ENCODE measurements around the gene SAYSD1.
A peak's percentile ranks its signal among the peaks of the same experiment; 100 is the strongest.

The SAYSD1 gene

GRCh38 chr6:39107641-39108040, 7.3 kb downstream of the SAYSD1 start:
- no peak for DNase-seq

DNA sequence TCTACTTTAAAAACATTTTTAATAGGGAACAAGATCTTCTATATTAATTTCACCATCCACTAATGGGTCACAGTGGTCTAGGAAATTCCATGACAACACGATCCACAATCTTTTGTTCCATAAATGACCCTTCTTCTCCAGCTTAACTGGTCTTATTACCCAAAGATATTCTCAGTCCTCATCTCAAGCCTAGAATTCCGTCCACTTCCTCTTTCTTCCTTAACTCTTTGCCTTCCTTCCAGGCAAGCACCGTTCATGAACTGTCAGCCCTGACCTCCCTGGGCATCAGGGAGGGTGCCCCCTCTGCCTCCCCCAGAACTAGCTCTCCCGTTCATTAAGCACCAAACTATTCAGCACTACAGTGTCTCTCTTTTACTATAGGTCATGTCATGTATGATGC, 8.0 kb downstream of the SAYSD1 start:
- DNase-seq: no peak

GRCh38 chr6:39104528-39104927, 10.5 kb downstream of the SAYSD1 start:
- no peak for DNase-seq

DNA sequence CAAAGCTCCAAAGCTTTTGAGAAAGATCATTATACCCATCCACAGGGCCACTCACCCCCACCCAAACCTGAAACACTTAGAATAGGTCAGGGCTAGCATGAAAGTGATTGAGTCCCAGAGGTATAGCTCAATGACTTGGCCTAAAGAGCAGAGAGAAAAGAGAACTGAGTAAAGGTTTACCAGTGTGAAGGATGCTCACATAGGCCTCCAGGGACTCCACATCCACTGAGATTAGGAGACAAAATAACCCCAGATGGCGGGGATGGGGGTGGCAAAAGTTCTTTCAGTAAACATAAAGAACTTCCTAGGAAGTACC, 12.2 kb downstream of the SAYSD1 start:
- DNase-seq: no peak

GRCh38 chr6:39102071-39102820, 12.7 kb downstream of the SAYSD1 start:
- peak; percentile 72 for DNase-seq

DNA sequence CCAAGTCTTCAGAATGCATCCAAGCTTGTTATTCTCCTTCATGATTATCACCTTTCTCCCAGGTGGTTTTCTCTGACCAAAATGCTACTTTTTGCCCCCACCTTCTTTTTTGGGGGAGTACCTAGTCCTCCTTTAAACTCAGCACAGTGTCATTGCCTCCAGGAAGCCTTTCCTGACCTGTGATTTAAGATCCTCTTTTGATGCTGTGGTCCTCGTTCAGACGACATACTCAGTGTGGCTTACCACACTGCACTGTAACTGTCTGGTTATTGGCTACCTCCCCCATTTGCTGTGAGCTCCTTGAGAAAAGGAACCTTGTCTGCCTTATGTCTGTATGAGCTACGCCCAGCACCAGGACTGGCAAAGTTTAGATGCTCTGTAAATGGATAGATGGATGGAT, 14.6 kb downstream of the SAYSD1 start:
- no peak for DNase-seq

- no peak for DNase-seq
Observed at GRCh38 chr6:39095578-39095977, 19.4 kb downstream of the SAYSD1 start.

DNA sequence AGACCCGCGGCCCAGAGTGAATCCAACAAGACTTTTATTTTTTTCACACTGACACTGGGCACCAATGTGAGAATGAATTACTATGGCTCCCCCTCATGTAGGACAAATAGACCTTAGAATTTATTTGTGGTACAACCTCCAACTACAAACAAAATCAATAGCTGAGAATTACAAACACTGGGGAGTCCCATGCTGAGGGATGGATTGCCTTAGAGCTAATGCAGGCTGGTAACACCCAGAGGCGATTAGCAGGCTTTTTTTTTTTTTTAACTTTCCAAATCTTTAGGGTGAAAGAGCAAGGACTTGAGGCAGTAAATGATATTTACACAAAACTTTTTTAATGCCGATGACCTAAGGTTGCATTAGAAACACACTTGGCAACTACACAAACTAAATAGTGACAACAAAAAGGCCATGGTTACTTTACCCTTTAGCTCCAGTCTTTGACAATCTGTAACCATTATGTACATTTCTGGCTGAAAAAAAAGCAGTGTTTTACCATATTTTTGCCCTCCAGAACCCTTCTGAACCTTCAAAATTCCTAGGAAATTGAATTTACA, 21.8 kb downstream of the SAYSD1 start:
- DNase-seq: no peak

GRCh38 chr6:39092124-39092523, 22.9 kb downstream of the SAYSD1 start:
- no peak for DNase-seq

GRCh38 chr6:39091220-39091619, 23.8 kb downstream of the SAYSD1 start:
- no peak for DNase-seq

DNA sequence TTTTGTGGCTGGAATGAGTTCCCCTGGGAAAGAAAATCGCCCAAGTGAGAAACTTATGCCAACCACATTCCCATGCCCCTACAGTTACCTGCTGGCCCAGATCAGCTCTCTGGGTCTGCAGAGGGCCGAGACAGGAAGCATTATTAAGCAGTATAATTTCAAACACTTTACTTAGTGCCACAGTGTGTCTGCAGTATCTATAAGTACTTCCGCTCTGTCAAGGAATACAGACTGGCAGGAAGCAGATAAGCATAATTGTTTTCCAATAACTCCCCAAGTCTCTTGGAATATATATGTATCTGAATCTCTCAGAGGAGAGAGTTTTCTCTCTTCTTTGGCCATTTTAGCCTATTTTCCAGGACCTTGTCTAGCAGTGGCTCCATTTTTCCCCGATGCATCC, 24.9 kb downstream of the SAYSD1 start:
- DNase-seq: no peak

GRCh38 chr6:39088331-39088730, 26.7 kb downstream of the SAYSD1 start:
- peak; percentile 22 for DNase-seq

DNA sequence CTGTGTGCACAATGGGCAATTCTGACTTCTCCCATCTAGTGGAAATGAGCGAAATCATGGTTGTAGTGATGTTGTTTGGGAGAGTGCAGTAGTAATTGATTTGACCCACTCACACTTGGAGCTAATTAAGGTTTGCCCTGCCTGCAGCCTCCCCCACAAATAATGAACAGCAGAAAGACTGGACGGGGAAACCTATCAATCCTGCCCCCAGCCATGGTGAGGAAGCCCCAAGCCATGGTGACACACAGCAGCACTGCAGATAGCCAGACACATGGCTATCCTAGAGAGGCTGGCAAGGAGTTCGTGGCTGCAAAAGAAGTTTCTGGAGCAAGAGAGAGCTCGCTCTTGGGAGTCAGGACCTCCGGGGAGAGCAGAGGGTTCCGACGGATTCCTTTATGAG, 27.8 kb downstream of the SAYSD1 start:
- no peak for DNase-seq

GRCh38 chr6:39086711-39087110, 28.3 kb downstream of the SAYSD1 start:
- DNase-seq: no peak

GRCh38 chr6:39086294-39086693, 28.7 kb downstream of the SAYSD1 start:
- no peak for DNase-seq

DNA sequence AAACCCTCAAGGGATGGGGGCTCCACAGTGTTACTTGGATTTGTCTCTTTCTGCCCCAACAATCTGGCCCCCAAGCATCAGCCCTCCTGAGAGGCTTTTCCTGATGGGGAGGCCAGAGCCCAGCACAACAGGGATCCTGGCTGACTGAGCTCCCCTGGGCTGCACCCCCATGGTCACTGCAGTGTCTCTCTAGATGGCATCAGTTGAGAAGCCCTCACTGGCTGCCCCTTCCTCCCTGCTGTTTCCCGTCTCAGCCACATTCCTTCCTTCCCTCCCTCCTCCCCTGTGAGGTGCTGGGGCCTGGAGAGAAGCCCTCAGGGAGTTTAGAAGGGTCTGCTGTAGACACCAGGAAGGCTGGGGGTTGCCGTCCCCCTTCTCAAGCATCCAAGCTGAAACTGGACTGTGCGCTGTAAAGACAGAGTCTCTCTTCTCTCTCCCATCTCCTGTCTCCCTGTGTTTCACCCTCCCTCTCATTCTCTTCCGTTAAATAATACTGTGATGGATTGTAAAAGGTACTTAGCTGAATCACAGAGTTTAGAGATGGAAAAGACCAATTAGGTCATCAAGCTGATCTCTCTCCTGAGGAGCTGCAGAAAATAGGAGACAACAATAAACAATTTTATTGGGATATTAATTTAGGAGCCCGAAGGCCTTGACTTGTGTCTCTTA, 29.7 kb downstream of the SAYSD1 start:
- no peak for DNase-seq

DNA sequence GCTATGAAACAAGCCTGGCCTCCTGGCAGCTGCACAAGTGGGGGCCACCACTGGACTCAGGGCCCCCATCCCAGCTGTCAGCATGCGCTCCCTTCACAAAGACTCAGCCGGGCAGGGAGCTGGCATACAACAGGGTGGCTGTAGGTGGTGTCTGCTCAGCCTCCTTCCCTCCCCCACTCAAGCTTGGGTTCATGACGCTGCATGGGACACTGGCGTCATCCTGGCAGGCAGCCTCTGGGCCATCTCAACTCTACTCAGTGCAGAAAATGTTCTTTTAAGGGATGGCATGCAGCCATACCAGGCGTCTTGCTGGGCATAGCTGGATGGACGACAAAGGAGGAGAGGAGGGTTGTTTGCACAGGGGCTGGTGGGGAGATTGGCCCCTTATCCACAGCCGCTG, 30.5 kb downstream of the SAYSD1 start:
- no peak for DNase-seq

- no peak for DNase-seq
Observed at GRCh38 chr6:39083231-39083634, 31.8 kb downstream of the SAYSD1 start.

- DNase-seq: no peak
Observed at GRCh38 chr6:39082310-39082709, 32.7 kb downstream of the SAYSD1 start.

DNA sequence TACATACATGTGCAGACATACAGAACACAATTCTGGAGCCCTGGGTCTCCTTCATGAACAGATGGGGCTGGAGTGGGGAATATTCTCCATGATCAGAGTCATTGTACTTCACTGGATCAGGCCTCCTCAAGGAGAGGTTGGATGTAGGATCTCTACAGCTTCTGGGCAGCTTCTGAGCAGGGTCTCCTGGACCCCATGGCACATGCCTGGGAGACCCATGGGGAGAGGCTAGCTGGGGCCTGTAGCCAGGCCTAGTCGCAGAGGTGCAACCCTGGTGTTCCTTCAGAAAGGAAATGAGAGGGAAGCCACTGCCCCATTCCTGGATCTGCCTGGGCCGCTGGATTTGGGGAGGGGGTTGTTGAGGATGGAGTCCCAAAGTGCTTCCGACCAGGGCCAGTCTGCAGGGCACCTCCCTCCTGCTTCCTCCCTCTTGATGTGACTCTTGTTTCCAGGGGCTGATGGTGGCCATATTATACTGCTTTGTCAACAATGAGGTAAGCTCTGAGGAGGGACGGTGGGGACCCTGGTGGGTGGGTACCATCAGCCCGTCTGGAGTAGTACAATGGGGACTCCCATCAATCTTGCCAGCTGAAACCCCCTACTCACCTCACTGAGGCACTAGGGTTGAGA, 34.6 kb downstream of the SAYSD1 start:
- DNase-seq: no peak

DNA sequence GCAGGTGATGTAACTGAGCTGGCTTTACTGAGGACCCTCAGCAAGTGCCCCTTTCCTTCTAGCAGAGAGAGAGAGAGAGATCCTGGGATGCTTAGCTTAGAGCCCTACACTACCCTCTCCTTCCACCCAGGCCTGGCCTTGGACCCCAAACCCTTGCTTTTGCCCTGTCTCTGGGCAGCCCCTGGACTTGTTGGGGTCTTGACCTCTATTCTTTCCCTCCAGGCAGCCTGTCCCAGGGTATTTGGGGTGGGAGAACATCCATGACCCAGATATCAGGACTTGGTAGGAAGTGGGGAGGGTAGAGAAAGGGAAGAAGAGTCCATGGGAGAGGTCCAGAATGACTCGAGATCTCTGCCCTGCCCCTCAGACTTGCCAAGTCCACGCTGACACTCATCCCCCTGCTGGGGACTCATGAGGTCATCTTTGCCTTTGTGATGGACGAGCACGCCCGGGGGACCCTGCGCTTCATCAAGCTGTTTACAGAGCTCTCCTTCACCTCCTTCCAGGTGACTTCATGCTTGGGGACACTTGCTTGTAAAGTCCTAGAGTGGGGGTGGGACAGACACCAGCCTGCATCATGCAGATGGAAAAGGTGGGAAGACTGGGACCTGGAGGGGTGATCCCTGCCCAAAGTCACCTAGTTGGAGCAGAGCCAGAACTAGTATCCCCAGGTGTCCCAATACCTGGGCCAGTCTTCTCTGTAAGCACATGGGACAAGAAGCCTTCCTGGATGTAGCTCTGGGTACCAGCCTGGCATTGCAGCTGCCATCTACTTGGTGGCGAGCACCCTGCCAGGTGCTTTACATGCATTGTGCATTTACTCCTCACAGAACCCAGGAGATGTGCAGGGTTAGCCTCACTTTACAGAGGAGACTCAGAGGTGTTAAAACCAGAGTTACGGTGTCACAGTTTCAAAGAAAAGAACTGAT, 35.5 kb downstream of the SAYSD1 start:
- DNase-seq: no peak

GRCh38 chr6:39078695-39079094, 36.3 kb downstream of the SAYSD1 start:
- no peak for DNase-seq
